HG03108 (cell line): ENCODE data around the gene HAAO.

Experiments used
- ATAC-seq: cut with Tn5 transposase; IDR thresholded peaks from one replicate; pipeline ENCODE4 v1.9.1; 2021; ENCODE audit warnings: moderate library complexity; ENCODE audit not compliant: unreplicated experiment

HAAO gene

GRCh38 chr2:42794271-42795046, 2.1 kb upstream of the HAAO start:
- no peak for ATAC-seq

GRCh38 chr2:42793334-42794270, 1.2 kb upstream of the HAAO start:
- no peak for ATAC-seq

- no peak for ATAC-seq
Measured at GRCh38 chr2:42792087-42792582, 248 bp downstream of the HAAO start.

- no peak for ATAC-seq
Measured at GRCh38 chr2:42791606-42792005, 777 bp downstream of the HAAO start.

GRCh38 chr2:42789751-42790150, 2.6 kb downstream of the HAAO start:
- no peak for ATAC-seq

- ATAC-seq = no peak
Measured at GRCh38 chr2:42788882-42789281, 3.5 kb downstream of the HAAO start.

GRCh38 chr2:42788478-42788793, 3.9 kb downstream of the HAAO start:
- ATAC-seq = no peak

GRCh38 chr2:42787788-42788477, 4.5 kb downstream of the HAAO start:
- no peak for ATAC-seq

GRCh38 chr2:42787424-42787787, 5.0 kb downstream of the HAAO start:
- no peak for ATAC-seq

GRCh38 chr2:42786561-42787345, 5.6 kb downstream of the HAAO start:
- no peak for ATAC-seq

- ATAC-seq = no peak
Measured at GRCh38 chr2:42784204-42784880, 8.0 kb downstream of the HAAO start.

GRCh38 chr2:42783511-42783910, 8.9 kb downstream of the HAAO start:
- ATAC-seq = no peak

- no peak for ATAC-seq
Measured at GRCh38 chr2:42781181-42781580, 11.2 kb downstream of the HAAO start.

- ATAC-seq = no peak
Measured at GRCh38 chr2:42777883-42778805, 14.2 kb downstream of the HAAO start.

- ATAC-seq = no peak
Measured at GRCh38 chr2:42775810-42776209, 16.6 kb downstream of the HAAO start.

- ATAC-seq = no peak
Measured at GRCh38 chr2:42775186-42775585, 17.2 kb downstream of the HAAO start.

GRCh38 chr2:42771546-42772153, 20.7 kb downstream of the HAAO start:
- no peak for ATAC-seq

- peak; percentile 48 for ATAC-seq
Measured at GRCh38 chr2:42770288-42771131, 21.9 kb downstream of the HAAO start.
